Measurements from ENCODE around the gene STXBP6.

DNA sequence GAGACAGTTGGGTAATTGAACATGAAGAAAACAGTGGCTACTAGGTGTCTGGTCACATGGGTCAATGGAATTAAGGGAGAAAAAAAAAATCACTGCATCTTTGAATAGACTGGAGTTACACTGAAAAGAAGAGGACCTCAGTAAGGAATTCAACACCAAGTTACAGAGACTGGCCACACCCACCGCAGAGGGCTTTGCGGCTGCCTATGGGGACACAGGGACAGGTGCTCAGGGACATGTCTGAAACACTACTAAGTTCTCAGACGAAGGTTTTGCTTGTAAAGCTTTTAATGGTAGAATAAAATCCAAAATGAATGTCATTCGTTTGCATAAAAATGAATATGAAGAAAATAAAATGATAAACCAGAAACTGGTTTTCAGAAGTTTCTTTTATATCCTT is 93.8 kb downstream of the STXBP6 start:
- TF ChIP-seq POLR2AphosphoS5 (IDR thresholded peaks at IDR 0.05; ENCODE audit: low read depth): no peak
- TF ChIP-seq, protein P1, sequence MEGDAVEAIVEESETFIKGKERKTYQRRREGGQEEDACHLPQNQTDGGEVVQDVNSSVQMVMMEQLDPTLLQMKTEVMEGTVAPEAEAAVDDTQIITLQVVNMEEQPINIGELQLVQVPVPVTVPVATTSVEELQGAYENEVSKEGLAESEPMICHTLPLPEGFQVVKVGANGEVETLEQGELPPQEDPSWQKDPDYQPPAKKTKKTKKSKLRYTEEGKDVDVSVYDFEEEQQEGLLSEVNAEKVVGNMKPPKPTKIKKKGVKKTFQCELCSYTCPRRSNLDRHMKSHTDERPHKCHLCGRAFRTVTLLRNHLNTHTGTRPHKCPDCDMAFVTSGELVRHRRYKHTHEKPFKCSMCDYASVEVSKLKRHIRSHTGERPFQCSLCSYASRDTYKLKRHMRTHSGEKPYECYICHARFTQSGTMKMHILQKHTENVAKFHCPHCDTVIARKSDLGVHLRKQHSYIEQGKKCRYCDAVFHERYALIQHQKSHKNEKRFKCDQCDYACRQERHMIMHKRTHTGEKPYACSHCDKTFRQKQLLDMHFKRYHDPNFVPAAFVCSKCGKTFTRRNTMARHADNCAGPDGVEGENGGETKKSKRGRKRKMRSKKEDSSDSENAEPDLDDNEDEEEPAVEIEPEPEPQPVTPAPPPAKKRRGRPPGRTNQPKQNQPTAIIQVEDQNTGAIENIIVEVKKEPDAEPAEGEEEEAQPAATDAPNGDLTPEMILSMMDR (IDR thresholded peaks at IDR 0.05; ENCODE audit: insufficient read depth, low read length): no peak
- TF ChIP-seq, protein P2, sequence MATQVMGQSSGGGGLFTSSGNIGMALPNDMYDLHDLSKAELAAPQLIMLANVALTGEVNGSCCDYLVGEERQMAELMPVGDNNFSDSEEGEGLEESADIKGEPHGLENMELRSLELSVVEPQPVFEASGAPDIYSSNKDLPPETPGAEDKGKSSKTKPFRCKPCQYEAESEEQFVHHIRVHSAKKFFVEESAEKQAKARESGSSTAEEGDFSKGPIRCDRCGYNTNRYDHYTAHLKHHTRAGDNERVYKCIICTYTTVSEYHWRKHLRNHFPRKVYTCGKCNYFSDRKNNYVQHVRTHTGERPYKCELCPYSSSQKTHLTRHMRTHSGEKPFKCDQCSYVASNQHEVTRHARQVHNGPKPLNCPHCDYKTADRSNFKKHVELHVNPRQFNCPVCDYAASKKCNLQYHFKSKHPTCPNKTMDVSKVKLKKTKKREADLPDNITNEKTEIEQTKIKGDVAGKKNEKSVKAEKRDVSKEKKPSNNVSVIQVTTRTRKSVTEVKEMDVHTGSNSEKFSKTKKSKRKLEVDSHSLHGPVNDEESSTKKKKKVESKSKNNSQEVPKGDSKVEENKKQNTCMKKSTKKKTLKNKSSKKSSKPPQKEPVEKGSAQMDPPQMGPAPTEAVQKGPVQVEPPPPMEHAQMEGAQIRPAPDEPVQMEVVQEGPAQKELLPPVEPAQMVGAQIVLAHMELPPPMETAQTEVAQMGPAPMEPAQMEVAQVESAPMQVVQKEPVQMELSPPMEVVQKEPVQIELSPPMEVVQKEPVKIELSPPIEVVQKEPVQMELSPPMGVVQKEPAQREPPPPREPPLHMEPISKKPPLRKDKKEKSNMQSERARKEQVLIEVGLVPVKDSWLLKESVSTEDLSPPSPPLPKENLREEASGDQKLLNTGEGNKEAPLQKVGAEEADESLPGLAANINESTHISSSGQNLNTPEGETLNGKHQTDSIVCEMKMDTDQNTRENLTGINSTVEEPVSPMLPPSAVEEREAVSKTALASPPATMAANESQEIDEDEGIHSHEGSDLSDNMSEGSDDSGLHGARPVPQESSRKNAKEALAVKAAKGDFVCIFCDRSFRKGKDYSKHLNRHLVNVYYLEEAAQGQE (IDR thresholded peaks at IDR 0.05; ENCODE audit: insufficient replicate concordance, low read depth): no peak
- no peak for TF ChIP-seq SPI1 (IDR thresholded peaks at IDR 0.05; ENCODE audit: borderline replicate concordance, low read depth)
- TF ChIP-seq GABPA (IDR thresholded peaks at IDR 0.05; ENCODE audit: low read depth): no peak
